ENCODE results near the gene PNMA1. TPM values are rescaled to one million over a fixed set of nuclear protein-coding genes. Genes with fewer than 3 reads are reported as not detected.

Gene PNMA1
- total RNA-seq, 1 experiment from 2014 or later, result 24.6 TPM

DNA sequence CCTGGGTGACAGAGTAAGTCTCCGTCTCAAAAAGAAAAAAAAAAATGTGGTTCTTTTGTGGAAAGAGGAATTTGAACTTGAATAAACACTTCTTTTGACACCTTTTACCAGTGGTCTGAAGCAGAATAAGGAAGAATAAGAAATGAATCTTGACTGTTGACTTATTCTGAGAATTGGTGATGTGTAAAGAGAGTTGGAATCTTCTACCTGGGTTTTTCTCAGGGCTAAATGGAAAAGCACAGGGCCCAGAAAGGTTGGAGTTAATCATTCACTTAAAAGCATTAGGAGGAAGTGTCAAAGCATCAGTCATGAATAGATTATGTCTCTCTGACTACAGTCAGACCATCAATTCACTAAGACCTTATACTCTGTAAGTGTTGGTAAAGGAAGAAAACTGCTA is 13.9 kb downstream of the PNMA1 start:
- H2AFZ ChIP-seq (ENCODE audit: low read depth, low read length, poor library complexity, severe bottlenecking), result no peak overlapping the region
- no TSS peak for BruUV-seq (replicated peaks)
- peaks cover 0 to 6% of the 10 kb centered on the region in 2 experiments; a peak in 1 of 4 replicates for H3K4me1 ChIP-seq (ENCODE audit: control insufficient read depth in 1 of 2, insufficient read depth in 2 of 2, low read length in 2 of 2)
- H3K9me3 ChIP-seq (ENCODE audit: control insufficient read depth in 1 of 2, insufficient read depth in 1 of 2, low read depth in 1 of 2, low read length in 2 of 2), result no peaks in the 10 kb centered on the region
- POLR2A ChIA-PET, result no interaction called here
- H3K27ac ChIP-seq (ENCODE audit: low read depth, low read length), result no peak overlapping the region
- H3K9me2 ChIP-seq (ENCODE audit: insufficient read depth), result no peaks in the 10 kb centered on the region
- no peaks in the 10 kb centered on the region for H3K36me3 ChIP-seq (ENCODE audit: control insufficient read depth in 1 of 2, insufficient read depth in 2 of 2, low read length in 2 of 2)
- no peaks in the 10 kb centered on the region for H3K27me3 ChIP-seq (ENCODE audit: insufficient read depth, low read length)
- CTCF ChIA-PET, result no interaction called here
- no peak overlapping the region for H3K4me3 ChIP-seq (replicated peaks in 1 of 2; ENCODE audit: low read depth in 1 of 2, low read length in 2 of 2)
- H3K79me2 ChIP-seq (ENCODE audit: insufficient read depth, low read length), result no peaks in the 10 kb centered on the region
- TF ChIP-seq CEBPB (IDR thresholded peaks at IDR 0.05; ENCODE audit: low read depth), result no peak
- TF ChIP-seq, protein P1, sequence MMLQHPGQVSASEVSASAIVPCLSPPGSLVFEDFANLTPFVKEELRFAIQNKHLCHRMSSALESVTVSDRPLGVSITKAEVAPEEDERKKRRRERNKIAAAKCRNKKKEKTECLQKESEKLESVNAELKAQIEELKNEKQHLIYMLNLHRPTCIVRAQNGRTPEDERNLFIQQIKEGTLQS (IDR thresholded peaks at IDR 0.05), result no peak
- no peak for TF ChIP-seq SRF (IDR thresholded peaks at IDR 0.05; ENCODE audit: low read depth)
- TF ChIP-seq SIN3A (IDR thresholded peaks at IDR 0.05; ENCODE audit: low read depth), result no peak
- no peak for TF ChIP-seq POLR2A (IDR thresholded peaks at IDR 0.05; ENCODE audit: borderline replicate concordance, extremely low read depth, insufficient read depth, insufficient read length)
- TF ChIP-seq RAD21 (IDR thresholded peaks at IDR 0.05; ENCODE audit: low read depth), result no peak
- TF ChIP-seq ELF1 (IDR thresholded peaks at IDR 0.05; ENCODE audit: borderline replicate concordance, low read depth), result no peak
- no peak for TF ChIP-seq CBX3 (IDR thresholded peaks at IDR 0.05; ENCODE audit: low read depth)
- TF ChIP-seq TCF7L2 (IDR thresholded peaks at IDR 0.05; ENCODE audit: borderline replicate concordance, extremely low read depth, insufficient read depth, insufficient read length), result no peak
- no peak for TF ChIP-seq POLR2AphosphoS5 (IDR thresholded peaks at IDR 0.05; ENCODE audit: low read depth, low read length)
- no peak for TF ChIP-seq ZNF274 (IDR thresholded peaks at IDR 0.05; ENCODE audit: low read depth, low read length)
- TF ChIP-seq EGR1 (IDR thresholded peaks at IDR 0.05; ENCODE audit: low read depth), result no peak
- TF ChIP-seq FOSL1 (IDR thresholded peaks at IDR 0.05; ENCODE audit: low read depth), result no peak
- TF ChIP-seq, protein P2, sequence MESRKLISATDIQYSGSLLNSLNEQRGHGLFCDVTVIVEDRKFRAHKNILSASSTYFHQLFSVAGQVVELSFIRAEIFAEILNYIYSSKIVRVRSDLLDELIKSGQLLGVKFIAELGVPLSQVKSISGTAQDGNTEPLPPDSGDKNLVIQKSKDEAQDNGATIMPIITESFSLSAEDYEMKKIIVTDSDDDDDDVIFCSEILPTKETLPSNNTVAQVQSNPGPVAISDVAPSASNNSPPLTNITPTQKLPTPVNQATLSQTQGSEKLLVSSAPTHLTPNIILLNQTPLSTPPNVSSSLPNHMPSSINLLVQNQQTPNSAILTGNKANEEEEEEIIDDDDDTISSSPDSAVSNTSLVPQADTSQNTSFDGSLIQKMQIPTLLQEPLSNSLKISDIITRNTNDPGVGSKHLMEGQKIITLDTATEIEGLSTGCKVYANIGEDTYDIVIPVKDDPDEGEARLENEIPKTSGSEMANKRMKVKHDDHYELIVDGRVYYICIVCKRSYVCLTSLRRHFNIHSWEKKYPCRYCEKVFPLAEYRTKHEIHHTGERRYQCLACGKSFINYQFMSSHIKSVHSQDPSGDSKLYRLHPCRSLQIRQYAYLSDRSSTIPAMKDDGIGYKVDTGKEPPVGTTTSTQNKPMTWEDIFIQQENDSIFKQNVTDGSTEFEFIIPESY (IDR thresholded peaks at IDR 0.05; ENCODE audit: extremely low read depth, insufficient replicate concordance, low read length), result no peak
- TF ChIP-seq, protein P3, sequence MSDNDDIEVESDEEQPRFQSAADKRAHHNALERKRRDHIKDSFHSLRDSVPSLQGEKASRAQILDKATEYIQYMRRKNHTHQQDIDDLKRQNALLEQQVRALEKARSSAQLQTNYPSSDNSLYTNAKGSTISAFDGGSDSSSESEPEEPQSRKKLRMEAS (IDR thresholded peaks at IDR 0.05), result no peak
- no peak overlapping the region for H3K9ac ChIP-seq (ENCODE audit: low read length)
- H4K20me1 ChIP-seq (ENCODE audit: insufficient read depth), result no peaks in the 10 kb centered on the region
- ATAC-seq, result no peak
- RAD21 ChIA-PET (ENCODE audit: low non-redundant PET in 1 of 2, low total read pairs in 2 of 2, uncharacterized antibody in 2 of 2, unreplicated experiment in 2 of 2), result no interaction called here
- intact Hi-C loops (cut with micrococcal nuclease), result no loop called here
- DNase-seq (ENCODE audit: low read depth, low spot score), result no peak
- no peak overlapping the region for H3K4me2 ChIP-seq (ENCODE audit: low read length)

Measured in HCT116 (cell line).